Kasumi-1 (cell line): Measurements from ENCODE around the gene HDGF.
A peak's percentile ranks its signal among the peaks of the same experiment; 100 is the strongest.

Experiments
- DNase-seq, 2 experiments: peaks; one replicate each; lab custom pipeline; 2025; lab: John Stamatoyannopoulos, UW

HDGF gene

DNA sequence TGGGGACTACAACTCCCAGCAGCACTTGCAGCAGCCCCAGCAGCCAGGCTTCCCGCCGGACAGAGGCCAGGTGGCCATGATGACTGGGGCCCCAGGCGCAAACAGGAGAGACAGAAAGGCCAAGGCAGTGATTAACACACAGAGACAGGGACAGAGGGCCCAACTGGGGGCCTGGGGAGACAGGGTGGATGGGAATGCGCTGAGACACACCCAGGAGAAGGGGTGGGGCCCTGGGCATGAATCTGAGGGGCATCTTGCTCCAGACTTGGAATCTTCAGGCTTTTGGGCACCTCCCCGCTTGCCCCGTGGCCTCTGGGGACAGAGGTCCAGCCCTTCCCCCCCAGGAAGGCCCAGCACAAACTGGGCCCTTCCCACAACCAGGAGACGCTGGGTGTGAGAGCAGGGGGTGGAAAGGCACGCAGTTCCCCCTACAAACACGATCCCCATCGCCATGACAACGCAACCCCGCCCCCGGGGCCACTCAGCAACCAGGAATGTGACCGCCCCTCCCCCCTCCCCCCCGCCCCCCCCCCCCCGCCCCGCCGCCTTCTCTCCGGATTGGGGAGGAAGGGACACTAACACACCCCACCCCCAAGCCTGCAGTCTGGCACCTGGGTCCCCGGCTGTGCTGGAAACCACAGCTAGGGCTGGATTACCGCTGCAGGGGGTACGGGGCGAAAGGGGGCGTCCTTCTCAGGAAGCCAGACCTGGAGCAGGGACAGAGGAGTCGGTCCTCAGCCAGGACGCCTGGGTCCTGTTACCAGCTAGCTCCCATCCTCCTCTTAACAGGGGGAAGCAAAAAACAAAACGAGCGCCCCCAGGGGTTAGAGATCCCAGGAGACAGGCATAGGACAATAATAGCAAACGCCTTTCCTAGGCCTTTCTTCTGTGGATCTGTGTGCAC is 4.5 kb downstream of the HDGF start:
- DNase-seq, result peak; percentile 41 to 54

DNA sequence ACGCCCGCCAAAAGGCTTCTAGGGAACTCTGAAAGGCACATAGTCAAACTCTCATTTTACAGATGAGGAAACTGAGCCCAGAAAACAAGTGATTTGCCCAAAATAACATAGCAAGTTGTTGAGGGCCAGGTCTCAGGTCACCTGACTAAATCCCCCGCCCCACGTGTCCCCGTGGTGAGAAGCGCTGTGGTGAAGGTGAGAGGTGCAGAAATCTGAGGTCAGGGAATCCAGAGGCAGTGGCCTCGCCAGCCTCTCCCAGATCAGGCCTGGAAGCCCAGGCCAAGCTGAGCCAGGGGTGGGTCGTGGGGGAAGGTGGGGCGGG is 5.1 kb downstream of the HDGF start:
- DNase-seq, result no peak

- DNase-seq, result no peak
Observed at GRCh38 chr1:156745881-156746280, 5.6 kb downstream of the HDGF start.

- no peak for DNase-seq
Observed at GRCh38 chr1:156744786-156745419, 6.6 kb downstream of the HDGF start.

GRCh38 chr1:156744344-156744743 is 7.1 kb downstream of the HDGF start:
- no peak for DNase-seq

- DNase-seq, result no peak
Observed at GRCh38 chr1:156743367-156744302, 7.8 kb downstream of the HDGF start.

- DNase-seq, result no peak
Observed at GRCh38 chr1:156742801-156743200, 8.7 kb downstream of the HDGF start.

DNA sequence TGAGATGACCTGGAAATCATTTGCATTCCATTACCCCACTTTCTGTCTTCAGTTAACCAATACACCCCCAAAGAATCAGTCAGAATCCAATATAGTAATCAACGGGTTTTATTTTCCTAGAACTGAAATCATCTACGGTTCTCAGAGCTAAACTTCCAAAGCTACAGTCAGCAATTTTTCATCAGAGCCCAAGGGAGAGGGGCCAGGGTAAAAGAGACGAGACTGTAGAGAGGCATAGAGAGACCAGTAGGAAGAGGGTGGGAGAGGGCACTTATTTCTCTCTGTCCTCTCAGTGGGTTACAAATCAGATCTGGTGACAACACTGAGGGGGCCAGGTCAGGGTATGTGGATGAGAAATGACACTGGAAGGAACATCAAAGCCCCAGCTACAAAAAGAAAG is 9.5 kb downstream of the HDGF start:
- no peak for DNase-seq

- DNase-seq, result no peak
Observed at GRCh38 chr1:156741481-156741983, 9.9 kb downstream of the HDGF start.

DNA sequence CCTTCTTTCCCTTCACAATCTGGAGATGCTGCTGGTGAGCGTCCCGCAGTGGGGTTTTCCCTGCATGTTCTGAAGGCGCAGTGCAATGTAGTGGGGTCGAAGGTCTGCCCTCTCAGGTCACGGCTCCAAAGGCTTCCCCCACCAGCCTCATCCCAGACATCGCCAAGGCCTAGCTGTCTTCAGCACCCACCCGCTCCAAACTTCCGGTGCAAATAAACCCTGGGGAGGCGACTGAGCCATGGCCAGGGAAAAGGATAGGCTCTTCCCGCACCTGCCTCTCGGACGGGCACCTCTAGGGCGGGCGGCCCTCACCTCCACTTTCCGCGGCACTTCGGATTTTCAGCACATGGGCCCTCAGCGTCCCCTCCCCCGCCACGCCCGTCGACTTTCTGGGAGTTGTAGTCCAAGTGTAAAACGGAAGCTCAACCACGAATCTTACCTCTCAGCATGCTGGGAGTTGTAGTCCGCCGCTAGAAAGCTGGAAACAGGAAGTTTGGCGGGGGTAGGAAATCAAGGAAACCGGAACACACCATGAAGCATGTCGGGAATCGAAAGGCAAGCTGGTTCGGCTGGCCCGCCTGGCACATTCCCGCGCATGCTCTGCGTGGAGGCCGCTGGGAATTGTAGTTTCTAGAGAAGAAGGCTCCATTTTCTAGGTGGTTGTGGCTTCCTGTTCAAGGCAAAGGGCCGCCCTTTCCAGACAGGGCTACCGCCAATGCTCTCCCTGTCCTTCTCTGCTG is 10.6 kb downstream of the HDGF start, which contains the start of gene MRPL24:
TSS of gene MRPL24 (minus strand) at position 348 of the 740 bp plus-strand sequence. CDS start 2,384 bp downstream, outside the sequence.
- peak; percentile 99 for DNase-seq

DNA sequence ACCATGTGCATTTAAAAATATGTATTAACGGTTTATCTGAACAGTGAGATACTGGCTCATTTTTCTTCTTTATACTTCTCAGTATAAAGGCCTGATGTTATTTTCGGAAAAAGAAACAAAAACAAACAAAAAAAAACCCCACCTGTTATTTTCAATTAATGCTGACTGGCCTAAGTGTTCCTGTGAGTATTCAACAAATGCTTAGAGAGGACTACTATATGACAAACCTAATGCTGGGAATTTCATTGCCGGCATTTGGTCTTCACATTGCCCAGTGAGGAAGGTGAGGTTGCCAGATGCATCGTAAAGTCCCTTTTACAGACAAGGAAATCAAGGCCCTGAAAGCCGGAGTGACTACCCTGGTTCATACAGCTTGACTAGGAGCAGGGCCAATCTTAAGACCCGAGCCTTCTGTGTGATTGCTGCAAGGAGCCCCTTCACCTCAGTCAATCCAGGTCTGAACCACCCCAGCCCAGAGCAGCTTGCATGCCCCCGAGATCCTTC is 11.2 kb downstream of the HDGF start:
- no peak for DNase-seq

DNA sequence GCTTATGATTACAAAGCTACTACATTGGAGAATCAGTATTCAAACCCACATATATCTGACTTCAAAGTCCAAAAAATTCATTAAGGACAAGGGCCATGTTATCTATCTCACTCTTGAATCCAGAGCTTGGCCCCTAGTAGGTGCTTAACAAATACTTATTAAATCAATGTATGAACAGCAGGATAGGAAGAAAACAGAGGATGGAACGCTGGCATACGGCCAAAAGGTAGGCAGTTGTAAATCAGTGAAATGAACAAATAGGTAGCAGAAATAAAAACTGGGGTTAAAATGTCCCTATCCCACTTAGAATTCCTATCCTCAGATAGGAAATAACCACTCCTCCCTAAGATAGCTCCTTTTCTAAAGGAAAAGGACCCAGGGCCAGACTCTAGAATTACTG is 12.6 kb downstream of the HDGF start:
- no peak for DNase-seq

- DNase-seq, result no peak
Observed at GRCh38 chr1:156738407-156738806, 13.1 kb downstream of the HDGF start.

- no peak for DNase-seq
Observed at GRCh38 chr1:156733989-156734584, 17.4 kb downstream of the HDGF start.

- peak; percentile 97 for DNase-seq
Observed at GRCh38 chr1:156728599-156729462, 22.6 kb downstream of the HDGF start, which contains the start of gene ISG20L2. ISG20L2 (minus strand) TSS chr1:156728766; CDS start chr1:156727652, 1,114 bp downstream.

DNA sequence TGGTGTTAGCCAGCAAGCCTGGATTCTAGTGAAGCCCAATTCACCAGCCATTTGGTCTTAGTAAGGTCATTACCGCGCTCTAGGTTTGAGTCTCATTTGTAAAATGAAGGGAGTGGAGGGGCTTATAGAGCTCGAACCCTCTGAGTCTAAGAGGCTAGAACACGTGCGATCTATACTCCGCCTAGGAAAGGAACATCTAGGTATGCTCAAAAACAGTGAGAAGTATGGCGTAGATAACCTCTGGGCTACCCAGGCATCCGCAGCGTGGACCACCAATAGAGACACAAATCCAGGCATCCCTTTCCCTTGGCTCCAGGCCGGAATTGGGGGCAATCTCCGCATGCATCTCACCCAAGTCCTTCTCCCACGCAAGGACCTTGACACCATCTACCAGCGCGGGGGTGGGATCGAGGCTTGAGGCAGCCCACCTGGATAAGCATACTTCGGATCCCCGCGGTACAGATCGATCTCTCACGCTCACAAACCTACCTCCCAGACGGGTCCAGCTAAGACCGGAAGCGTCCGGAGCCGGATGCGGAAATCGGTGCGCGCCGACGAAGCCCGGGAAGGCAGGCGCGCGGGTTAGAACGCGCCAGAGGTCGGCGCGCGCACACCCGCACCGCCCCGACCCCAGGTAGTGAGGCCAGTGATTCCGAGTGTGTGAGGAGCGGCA is 23.4 kb downstream of the HDGF start, which contains the start of gene METTL25B:
TSS of gene METTL25B (plus strand) at position 544 of the 673 bp plus-strand sequence. CDS start 636 bp downstream, outside the sequence.
- peak; percentile 80 to 82 for DNase-seq

DNA sequence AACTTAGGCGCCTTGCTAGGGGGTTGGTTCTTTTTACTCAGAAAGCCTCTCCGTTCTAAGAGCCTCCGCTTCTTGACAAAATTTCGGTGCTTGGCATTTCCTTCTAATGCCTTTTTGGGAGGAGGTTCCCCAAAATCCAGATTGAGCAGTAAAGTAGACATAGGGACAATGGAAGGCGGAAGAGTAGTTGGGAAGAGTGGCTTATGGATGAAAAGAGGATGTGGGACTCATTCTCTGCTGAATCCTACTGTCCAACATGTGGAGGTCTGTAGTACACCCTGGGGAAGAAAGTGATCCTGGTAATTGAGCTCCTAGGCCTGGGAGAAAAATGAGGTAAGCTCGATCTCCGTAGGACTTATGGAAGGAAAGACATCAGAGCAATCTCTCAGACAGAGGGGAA is 24.0 kb downstream of the HDGF start:
- peak in 1 of 2 experiments; percentile 17 for DNase-seq

DNA sequence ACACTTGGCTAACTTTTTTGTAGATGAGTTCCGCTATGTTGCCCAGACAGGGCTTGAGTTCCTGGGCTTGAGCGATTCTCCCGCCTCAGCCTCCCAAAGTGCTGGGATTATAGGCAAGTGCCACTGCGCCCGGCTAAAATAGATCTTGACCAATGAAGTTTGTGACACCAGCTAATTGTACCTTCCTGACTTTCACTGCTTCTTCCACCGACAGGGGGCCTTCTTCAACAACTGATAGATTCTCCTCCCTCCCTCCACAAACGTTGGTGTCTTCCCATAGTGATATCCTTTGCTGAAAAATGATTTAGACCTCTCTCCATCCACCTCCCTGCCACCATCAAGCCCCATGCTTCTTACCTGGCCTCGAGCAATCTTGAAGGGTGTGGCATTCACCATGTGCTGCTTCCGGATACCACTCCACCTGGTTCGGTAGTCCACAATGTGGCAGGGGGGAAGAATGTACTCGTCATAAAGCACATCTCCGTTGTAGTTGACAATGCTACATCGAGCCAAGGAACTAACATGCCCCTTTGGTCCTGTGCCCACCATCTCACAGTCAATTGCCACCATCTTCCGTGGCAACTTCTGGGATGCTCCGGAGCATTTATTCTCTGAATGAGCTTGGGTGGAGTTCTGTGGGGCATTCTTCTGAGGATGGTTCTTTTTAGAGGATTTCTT is 24.8 kb downstream of the HDGF start:
- peak; percentile 82 to 86 for DNase-seq
